ENCODE measurements around the gene CD58.

The CD58 gene

DNA sequence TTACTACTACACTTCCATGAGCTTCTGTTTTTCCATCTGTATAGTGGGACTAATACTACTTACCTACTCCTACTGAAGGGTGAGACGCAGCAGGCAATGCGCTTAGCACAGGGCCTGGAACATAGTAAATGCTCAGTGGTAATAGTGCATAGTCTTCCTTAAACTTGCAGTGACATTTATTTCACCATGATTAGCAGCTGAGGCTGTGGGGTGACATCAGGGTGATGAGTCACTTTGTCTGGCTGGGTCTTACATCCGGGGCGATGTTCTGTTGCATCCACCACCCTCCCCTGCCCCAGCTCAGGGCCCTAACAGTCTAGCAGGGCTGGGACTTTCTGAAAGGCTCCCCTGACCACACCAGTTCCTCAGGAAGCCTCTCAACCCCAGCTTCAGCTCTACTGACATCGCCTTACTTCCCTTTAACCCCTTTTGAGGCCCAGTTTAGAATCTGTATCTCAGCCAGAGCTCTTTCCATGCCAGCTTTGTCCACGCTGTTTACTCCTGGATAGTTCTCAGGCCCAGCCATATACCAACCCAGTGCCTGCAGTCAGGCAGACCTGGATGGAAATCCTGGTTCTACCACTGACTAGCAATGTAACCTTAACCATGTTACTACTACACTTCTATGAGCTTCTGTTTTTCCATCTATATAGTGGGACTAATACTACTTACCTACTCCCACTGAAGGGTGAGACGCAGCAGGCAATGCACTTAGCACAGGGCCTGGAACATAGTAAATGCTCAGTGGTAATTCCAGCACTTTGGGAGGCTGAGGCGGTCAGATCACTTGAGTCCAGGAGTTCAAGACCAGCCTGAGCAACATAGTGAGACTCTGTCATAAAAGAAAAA is 66.3 kb downstream of the CD58 start:
- no peak overlapping the region for H3K4me3 ChIP-seq (ENCODE audit: low read depth, low read length)
- TF ChIP-seq POLR2A (IDR thresholded peaks at IDR 0.05; ENCODE audit: extremely low read depth, insufficient read length) (peak; percentile 14), MYC (IDR thresholded peaks at IDR 0.05; ENCODE audit: low read depth, low read length) (peak; percentile 54), MAX (IDR thresholded peaks at IDR 0.05; ENCODE audit: low read depth, low read length) (peak; percentile 40)
- TF ChIP-seq, protein P1, sequence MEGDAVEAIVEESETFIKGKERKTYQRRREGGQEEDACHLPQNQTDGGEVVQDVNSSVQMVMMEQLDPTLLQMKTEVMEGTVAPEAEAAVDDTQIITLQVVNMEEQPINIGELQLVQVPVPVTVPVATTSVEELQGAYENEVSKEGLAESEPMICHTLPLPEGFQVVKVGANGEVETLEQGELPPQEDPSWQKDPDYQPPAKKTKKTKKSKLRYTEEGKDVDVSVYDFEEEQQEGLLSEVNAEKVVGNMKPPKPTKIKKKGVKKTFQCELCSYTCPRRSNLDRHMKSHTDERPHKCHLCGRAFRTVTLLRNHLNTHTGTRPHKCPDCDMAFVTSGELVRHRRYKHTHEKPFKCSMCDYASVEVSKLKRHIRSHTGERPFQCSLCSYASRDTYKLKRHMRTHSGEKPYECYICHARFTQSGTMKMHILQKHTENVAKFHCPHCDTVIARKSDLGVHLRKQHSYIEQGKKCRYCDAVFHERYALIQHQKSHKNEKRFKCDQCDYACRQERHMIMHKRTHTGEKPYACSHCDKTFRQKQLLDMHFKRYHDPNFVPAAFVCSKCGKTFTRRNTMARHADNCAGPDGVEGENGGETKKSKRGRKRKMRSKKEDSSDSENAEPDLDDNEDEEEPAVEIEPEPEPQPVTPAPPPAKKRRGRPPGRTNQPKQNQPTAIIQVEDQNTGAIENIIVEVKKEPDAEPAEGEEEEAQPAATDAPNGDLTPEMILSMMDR (IDR thresholded peaks at IDR 0.05; ENCODE audit: low read depth, low read length): no peak
- DNase-seq (ENCODE audit: low read depth): peak; percentile 99

DNA sequence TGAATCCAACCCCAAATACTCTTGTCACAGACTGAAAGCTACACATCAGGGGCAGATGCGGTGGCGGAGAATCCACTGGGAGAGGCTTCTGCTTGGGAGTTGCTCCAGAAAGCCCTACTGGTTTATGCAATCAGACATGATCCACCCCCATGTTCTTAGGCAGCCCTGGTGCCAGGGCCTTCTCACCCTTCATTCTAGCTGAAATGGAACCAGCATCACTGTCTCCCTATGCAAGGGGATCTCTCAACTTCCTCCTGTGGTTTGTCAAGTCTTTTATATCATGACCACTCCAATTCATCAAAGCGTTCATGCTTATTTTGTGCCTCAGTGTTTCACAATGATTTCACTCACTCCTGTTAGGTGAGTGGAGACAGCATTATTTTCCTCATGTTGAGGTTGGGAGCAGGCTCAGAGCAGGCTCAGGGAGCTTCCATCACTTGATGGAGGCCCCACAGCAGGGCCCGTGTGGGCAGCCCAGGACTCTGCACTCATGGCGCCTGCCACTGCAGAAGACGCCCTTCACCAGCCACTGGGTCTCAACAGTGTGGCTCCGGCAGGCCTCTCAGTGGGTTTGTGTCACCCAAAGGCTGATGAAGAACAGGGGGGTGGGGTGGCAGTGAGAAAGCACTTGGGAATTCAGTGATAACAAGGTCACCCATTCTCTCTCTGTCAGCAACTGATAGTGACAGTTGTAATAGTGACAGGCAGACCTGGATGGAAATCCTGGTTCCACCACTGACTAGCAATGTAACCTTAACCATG is 67.1 kb downstream of the CD58 start:
- DNase-seq (ENCODE audit: low read depth): peak; percentile 74
- TF ChIP-seq, protein P1 (IDR thresholded peaks at IDR 0.05; ENCODE audit: low read depth, low read length): no peak
- no peak for TF ChIP-seq MYC (IDR thresholded peaks at IDR 0.05; ENCODE audit: low read depth, low read length)
- no peak for TF ChIP-seq POLR2A (IDR thresholded peaks at IDR 0.05; ENCODE audit: extremely low read depth, insufficient read length)
- TF ChIP-seq MAX (IDR thresholded peaks at IDR 0.05; ENCODE audit: low read depth, low read length): no peak
- H3K4me3 ChIP-seq (ENCODE audit: low read depth, low read length): no peak overlapping the region

DNA sequence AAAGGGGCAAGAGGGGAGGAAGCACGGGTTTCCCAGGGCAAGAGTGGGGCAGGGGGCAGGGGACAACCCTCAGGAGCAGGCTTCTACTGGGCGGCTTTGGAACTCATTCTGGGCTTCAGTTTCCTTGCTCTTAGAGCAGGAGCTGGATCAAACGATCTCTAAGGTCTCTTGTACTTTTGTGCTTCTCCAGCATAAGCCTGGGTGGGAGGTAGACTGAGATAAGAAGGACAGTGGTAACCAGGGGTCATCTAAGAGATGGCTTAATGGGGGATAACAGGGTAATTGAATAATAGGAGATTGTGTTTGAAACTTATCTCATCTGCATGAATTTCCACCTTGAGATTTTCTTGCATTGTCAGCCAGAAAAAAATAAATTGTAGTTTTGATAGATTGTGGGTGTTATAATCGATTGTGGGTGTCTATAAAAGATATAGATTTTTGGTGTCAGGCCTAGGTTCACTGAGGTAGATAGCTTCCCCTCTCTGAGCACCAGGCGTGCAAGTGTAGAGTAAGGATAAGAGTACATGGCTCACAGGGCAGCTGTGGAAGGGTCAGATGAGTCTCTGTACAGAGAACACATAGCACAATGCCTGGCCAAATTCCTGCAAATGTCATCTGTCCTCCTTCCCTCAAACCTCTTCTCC is 68.0 kb downstream of the CD58 start:
- H3K4me3 ChIP-seq (ENCODE audit: low read depth, low read length): no peak overlapping the region
- no peak for DNase-seq (ENCODE audit: low read depth)
- TF ChIP-seq MAX (IDR thresholded peaks at IDR 0.05; ENCODE audit: low read depth, low read length): no peak
- TF ChIP-seq POLR2A (IDR thresholded peaks at IDR 0.05; ENCODE audit: extremely low read depth, insufficient read length): no peak
- TF ChIP-seq, protein P1 (IDR thresholded peaks at IDR 0.05; ENCODE audit: low read depth, low read length): no peak
- TF ChIP-seq MYC (IDR thresholded peaks at IDR 0.05; ENCODE audit: low read depth, low read length): no peak

DNA sequence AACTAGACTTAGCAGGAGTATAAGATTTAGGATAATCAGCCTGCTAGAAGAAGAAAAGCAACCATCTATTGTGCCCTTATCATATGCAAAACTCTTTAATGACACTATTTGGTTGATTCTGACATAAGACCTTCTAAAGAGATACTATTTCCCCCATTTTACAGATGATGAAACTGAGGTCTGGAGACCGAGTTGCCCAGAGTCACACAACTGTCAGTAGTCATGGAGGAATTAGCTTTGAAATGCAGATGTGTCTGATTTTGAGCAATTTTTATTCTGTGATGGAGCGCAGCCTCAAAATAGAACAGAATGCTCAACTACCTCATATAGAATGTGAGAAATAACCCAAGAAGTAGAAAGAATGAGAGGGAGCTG is 69.0 kb downstream of the CD58 start:
- DNase-seq (ENCODE audit: low read depth): no peak
- no peak overlapping the region for H3K4me3 ChIP-seq (ENCODE audit: low read depth, low read length)
- no peak for TF ChIP-seq MAX (IDR thresholded peaks at IDR 0.05; ENCODE audit: low read depth, low read length)
- TF ChIP-seq, protein P1 (IDR thresholded peaks at IDR 0.05; ENCODE audit: low read depth, low read length): no peak
- no peak for TF ChIP-seq POLR2A (IDR thresholded peaks at IDR 0.05; ENCODE audit: extremely low read depth, insufficient read length)
- no peak for TF ChIP-seq MYC (IDR thresholded peaks at IDR 0.05; ENCODE audit: low read depth, low read length)

DNA sequence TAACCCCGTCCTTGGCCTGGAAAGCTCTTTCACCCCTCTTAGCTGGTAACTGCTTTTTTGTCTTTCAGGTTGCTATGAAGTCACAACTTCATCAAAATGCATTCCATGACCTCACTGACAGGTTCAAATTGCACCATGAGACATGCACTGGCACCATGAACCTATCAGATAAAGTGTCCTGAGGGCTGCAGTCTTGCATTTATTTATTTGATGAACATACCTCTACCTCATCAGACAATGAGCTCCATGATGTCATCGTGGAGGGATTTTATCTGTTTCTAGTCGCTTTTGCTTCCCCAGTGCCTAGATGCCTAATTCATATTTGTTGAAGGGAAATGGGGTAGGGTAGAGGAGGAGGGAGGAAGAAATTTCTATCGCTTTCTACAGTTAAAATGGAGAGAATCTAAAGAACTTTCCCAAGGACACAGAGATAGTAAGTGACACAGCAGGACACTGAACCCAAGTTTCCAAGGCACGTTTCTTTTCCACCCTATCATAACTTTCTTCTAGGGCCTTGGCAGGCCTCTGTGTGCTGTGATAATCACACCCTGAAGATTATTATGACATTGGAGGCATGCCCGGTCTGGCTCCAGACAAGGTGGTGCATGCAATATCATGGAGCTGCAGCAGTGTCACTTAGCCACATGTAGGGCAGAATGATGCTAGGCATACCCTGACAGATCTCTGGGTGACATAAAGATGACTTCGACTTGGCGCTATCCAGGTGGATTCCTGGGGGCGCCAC is 69.5 kb downstream of the CD58 start:
- no peak for TF ChIP-seq MYC (IDR thresholded peaks at IDR 0.05; ENCODE audit: low read depth, low read length)
- TF ChIP-seq, protein P1 (IDR thresholded peaks at IDR 0.05; ENCODE audit: low read depth, low read length): no peak
- TF ChIP-seq POLR2A (IDR thresholded peaks at IDR 0.05; ENCODE audit: extremely low read depth, insufficient read length): no peak
- no peak for TF ChIP-seq MAX (IDR thresholded peaks at IDR 0.05; ENCODE audit: low read depth, low read length)
- DNase-seq (ENCODE audit: low read depth): no peak
- no peak overlapping the region for H3K4me3 ChIP-seq (ENCODE audit: low read depth, low read length)
